HG02571 (cell line): ENCODE data around the gene TBC1D20.

Source experiments
- ATAC-seq: cut with Tn5 transposase; IDR thresholded peaks from one replicate; pipeline ENCODE4 v1.9.1; 2021; ENCODE audit warnings: mild to moderate bottlenecking, moderate library complexity; ENCODE audit not compliant: unreplicated experiment

The TBC1D20 gene

DNA sequence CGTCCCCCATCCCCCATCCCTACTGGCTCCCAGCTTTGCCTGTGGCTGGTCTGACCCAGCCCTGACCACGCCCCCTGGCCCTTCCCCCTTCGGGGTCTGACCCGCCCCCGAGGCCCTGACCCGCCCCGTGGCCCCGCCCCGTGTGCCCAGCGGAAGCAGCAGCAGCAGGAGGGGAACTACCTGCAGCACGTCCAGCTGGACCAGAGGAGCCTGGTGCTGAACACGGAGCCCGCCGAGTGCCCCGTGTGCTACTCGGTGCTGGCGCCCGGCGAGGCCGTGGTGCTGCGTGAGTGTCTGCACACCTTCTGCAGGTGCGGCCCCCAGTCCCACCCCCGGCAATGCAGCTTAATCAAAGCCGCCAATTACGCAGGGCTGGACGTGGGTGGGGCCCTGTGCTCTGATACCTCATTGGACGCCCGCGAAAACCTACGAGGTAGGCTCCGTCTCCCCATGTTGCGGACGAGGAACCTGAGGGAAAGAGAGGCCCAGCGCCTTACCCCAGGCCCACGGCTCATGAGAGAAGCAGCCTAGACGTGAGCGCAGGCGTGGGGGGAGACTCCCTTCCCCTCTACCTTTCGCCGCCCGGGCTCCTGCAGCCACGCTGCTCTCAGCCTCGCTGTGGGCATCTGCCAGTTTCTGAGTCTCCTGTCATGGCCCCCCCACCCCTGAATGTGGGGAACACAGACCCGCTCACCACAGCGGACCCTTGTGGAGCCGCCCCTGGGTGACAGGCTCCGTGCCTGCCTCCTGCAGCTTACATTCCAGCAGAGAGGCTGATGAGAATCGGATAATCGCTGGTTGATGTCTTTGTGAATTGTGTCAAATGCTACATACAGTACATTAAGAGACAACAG lies 41.4 kb downstream of the TBC1D20 start:
- no peak for ATAC-seq

DNA sequence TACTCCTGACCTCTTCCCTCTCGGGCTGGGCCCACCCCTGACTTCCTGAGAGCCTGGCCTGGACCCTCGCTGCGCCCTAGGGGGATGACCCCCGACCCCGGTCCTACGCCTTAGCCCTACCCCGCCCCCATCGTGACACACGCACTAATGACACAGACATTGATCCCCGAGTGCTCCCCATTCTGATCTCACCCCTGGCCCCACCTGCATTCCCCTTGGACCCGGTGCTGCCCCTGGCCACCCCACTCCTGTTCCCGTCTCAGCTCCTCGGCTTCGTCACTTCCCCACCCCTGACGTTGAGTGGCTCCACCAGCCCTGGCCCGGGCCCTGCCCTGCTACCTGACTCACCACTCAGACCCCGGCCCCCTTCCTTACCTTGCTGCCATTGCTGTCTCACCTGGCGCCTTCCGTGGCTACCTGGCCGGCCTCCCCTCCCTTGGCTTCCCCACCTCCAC lies 42.1 kb downstream of the TBC1D20 start:
- no peak for ATAC-seq

- no peak for ATAC-seq
Measured at GRCh38 chr20:419556-420165, 42.7 kb downstream of the TBC1D20 start.

DNA sequence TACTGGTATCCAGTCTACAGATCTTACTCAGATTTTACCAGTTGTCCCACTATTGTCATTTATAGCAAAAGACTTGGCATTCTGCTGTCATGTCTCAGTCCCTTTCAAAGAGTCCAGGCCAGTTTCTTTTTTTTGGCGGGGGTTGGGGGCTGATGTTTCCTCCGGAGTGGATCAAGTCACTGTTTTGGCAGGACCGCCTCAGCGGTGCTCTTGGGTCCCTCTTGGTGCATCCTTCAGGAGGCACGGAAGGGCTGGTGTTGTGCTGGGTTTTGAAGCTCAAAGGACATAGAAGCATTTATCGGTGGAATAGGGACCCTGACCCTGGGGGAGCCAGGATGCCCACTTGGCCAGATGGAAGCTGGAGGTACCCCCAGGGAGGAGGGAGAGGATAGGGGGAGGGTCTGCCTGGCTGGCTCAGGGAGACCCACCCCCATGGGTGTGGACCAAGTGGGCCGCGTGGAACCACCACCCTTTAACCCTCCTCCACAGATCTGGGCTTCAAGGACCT lies 43.4 kb downstream of the TBC1D20 start:
- ATAC-seq = no peak

DNA sequence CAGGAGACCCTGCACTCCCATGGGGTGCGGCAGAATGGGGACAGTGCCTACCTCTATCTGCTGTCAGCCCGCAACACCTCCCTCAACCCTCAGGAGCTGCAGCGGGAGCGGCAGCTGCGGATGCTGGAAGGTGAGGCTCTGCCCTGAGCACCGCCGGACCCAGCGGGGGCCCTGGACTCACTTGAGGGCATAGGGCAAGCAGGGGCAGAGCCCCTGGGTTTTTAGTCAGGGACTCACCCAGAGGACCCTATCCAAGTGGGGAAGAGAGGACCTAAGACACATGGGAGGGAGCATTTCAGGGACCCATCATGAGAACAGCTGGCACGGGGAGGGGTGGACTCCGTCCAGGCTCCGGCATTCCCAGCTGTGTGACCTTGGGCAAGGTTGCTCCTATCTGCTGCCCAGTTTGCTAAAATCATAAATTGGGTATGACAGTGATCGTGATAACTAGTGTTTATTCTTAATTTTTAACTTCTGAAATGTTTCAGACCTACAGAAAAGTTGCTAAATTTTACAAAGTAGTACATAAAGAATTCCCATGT lies 44.5 kb downstream of the TBC1D20 start:
- ATAC-seq = no peak

GRCh38 chr20:416950-417800 lies 45.2 kb downstream of the TBC1D20 start:
- no peak for ATAC-seq

- no peak for ATAC-seq
Measured at GRCh38 chr20:415820-416322, 46.5 kb downstream of the TBC1D20 start.

- no peak for ATAC-seq
Measured at GRCh38 chr20:414161-414560, 48.2 kb downstream of the TBC1D20 start.

DNA sequence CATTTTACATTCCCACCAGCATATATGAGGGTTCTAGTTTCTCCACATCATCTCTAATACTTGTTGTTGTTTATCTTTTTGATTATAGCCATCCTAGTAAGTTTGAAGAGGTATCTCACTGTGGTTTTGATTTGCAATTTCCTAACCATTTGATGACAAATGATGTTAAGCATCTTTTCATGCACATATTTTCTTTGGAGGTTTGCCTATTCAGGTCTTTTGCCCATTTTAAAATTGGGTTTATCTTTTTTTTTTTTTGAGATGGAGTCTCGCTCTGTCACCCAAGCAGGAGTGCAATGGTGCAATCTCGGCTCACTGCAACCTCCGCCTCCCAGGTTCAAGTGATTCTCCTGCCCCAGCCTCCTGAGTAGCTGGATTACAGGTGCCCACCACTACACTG lies 50.3 kb downstream of the TBC1D20 start:
- ATAC-seq = no peak

DNA sequence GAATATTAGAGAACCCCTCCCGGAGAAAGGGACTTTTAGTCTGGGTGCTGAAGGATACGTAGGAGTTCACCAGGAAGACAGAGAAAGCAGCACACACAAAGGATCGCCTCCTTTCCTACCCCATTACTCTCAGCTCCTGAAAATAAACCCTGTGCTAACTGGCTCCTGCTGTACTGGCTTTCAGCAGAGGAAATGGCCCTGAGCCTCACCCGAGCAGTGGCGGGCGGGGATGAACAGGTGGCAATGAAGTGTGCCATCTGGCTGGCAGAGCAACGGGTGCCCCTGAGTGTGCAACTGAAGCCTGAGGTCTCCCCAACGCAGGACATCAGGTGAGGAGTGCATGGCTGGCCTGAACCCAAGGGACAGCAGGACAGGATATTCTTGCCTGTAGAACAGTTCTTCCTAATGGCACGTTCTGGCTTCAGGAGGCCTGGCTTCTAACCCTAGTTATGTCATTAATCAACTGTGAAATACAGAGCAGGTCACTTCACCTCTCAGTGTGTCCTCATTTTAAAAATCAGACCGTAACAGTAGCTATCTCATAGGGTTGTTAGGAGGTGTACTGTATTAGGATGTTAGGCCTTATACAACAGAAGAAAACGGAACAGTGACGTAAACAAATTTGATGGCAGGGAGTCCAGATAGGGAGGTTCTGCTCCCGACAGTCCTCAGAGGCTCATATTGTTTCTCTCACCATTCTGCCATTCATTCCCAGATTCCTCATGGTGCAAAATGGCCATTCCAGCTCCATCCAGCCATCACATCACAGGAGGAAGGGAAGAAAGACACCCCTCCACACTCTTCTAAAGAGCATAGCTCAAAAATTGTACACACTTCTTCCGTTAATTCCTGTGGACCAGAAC lies 52.4 kb downstream of the TBC1D20 start:
- ATAC-seq = no peak

DNA sequence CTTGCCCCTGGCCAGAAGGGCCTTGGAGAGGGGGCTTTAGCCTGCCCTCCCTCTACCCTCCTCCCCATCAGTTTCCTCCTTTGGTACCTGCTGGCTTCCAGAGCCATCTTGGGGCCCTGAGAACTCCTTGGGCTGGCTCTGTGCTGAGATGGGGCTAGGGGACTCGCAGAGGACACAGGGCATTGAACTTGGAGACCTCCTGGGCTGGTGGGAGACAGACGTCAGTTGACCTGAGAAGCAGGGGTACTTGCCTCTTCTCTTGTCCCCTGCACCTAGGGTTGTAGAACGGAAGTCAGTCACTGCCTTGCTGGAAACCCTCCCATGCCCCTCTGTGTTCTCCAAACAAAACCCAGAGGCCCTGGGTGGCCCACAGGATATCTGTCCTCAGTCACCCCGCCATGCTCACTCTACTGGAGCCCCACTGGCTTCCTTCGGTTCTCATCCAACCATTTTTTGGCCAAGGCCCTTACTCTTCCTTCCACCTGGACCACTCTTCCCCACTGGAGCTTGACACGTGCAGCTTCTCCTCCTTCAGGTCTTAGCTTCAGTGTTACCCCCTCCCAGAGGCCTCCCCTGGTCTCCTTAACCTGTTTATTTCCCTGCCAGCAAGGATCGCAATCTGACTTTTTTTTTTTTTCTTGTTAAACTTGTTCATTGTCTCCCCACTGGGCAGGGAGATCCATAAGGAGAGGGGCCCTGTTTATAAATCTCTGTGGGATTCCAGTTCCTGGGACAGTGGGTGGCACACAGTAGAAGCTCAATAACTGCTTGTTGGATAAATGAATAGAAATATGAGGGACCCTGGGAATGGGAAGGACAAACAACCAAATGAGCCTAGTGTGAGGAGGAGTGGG lies 53.3 kb downstream of the TBC1D20 start:
- ATAC-seq = peak; percentile 14

- peak; percentile 59 for ATAC-seq
Measured at GRCh38 chr20:407953-408842, 54.1 kb downstream of the TBC1D20 start, which contains the start of gene RBCK1. Gene RBCK1 (plus strand): TSS chr20:408299. CDS start chr20:408758, 459 bp downstream.

DNA sequence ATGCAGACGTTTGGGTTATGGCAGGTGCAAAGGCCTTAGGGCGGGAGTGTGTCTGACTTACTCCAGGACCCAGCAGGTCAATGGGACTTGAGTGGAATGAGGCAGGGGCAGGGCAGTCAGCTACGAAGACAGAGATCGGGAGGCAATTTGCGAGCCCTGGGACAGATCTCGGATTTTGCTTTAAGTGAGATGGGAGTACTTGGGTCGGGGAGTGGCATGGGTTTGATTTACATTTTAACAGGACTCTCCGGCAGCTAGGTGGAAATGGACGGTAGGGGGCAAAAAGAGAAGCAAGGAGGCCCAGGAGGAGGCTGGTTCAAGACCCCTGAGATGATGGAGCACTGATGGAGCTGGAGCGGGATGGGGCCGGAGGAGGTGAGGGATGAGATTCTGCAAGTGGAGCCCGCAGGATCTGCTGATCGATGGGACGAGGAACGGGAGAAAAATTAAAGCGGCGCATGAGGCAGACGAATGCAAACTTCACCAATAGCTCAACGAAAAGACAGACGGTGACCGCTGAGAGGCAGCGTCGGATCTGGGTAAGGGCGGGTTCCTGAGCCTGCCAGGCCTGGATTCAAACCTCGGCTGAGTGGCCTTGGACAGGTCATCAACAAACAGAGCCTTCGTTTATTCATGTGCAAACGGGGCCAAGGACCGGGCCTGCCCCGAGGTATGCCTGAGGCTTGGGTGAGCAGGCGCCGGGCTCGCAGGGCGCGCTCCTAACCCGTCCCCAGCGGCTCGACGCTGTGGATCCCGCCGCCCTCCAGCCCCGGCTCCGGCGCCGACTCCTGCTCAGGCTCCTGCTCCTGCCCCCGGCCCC lies 55.0 kb downstream of the TBC1D20 start:
- ATAC-seq = peak; percentile 61

GRCh38 chr20:406200-407132 lies 55.9 kb downstream of the TBC1D20 start:
- no peak for ATAC-seq

DNA sequence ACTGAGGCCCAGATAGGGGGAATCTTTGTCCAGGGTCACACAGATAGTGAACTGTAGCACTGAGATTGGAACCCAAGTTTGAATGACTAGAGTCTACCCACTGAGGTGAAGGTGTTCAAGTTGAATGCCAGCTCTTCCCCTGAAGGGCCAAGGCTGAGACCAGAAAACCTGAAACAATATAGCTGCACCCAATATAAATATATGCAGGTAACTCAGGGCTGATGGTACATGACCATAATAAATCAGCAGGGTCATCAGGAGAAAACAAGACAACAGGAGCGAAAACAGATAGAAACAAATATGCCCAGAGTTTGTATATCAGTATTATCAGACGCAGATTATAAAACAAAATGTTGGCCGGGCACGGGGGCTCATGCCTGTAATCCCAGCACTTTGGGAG lies 58.2 kb downstream of the TBC1D20 start:
- no peak for ATAC-seq

- no peak for ATAC-seq
Measured at GRCh38 chr20:403582-403957, 58.8 kb downstream of the TBC1D20 start.
